ENCODE results near the gene FRMD4A.

Gene FRMD4A

DNA sequence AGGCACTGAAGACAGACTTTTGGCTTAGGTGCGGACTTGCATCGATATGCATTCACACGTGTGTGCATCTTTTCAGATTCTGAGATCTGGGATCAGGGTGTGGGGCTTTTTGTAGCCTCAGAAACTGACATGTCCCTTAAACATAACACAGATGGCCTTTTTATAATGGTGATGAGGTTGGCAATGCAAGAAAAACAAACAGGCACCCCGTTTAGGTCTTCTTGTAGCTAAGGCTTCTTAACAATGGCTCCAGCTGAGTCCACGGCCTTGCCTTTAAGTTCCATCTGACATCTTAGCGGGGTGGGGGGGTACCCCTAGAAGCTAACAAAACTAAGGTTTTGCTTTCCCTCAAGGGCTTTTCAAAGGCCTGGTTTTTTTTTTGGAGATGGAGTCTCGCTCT is 597.7 kb downstream of the FRMD4A start:
- Histone ChIP-seq H3K9me3 (ENCODE audit: control insufficient read depth, low read length) (no peaks in the 10 kb centered on the region), H3K4me3 (ENCODE audit: insufficient read depth, low read depth, low read length, poor library complexity, severe bottlenecking) (no peak overlapping the region), H3K36me3 (ENCODE audit: control insufficient read depth, insufficient read depth, low read length) (no peaks in the 10 kb centered on the region), H3K27ac (ENCODE audit: insufficient read depth, low read length, poor library complexity, severe bottlenecking) (no peak overlapping the region), H3K27me3 (replicated peaks; ENCODE audit: control insufficient read depth, insufficient read depth, low read length, poor library complexity, severe bottlenecking) (no peaks in the 10 kb centered on the region), H3K4me1 (ENCODE audit: control insufficient read depth, insufficient read depth, low read length, poor library complexity, severe bottlenecking) (no peaks in the 10 kb centered on the region)
- DNase-seq: no peak

DNA sequence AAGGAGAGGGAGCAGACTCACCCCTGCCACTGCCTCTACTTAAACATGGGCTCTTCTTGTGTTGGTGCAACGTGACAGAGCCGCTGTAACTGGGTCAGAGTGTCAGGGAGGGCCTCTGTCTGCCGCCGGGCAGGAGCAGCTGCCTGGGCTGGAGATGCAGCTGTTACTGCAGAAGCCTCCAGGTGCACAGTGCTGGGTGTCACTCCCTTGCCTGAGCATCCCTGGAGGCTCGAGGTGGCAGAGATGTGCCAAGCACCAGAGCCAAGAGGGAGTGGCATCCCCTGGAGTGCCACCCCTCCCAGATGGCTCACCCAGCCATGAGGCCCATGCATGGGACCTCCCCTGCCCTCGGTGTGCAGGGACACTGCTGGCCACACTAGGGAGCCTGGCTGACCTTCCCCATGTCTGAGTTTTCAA is 598.3 kb downstream of the FRMD4A start:
- Histone ChIP-seq H3K36me3 (ENCODE audit: control insufficient read depth, insufficient read depth, low read length) (no peaks in the 10 kb centered on the region), H3K4me1 (ENCODE audit: control insufficient read depth, insufficient read depth, low read length, poor library complexity, severe bottlenecking) (no peaks in the 10 kb centered on the region), H3K4me3 (ENCODE audit: insufficient read depth, low read depth, low read length, poor library complexity, severe bottlenecking) (no peak overlapping the region), H3K27ac (ENCODE audit: insufficient read depth, low read length, poor library complexity, severe bottlenecking) (no peak overlapping the region), H3K27me3 (replicated peaks; ENCODE audit: control insufficient read depth, insufficient read depth, low read length, poor library complexity, severe bottlenecking) (no peaks in the 10 kb centered on the region), H3K9me3 (ENCODE audit: control insufficient read depth, low read length) (no peaks in the 10 kb centered on the region)
- DNase-seq: no peak

- Histone ChIP-seq H3K4me1 (ENCODE audit: control insufficient read depth, insufficient read depth, low read length, poor library complexity, severe bottlenecking) (no peaks in the 10 kb centered on the region), H3K9me3 (ENCODE audit: control insufficient read depth, low read length) (no peaks in the 10 kb centered on the region), H3K36me3 (ENCODE audit: control insufficient read depth, insufficient read depth, low read length) (no peaks in the 10 kb centered on the region), H3K4me3 (ENCODE audit: insufficient read depth, low read depth, low read length, poor library complexity, severe bottlenecking) (no peak overlapping the region), H3K27ac (ENCODE audit: insufficient read depth, low read length, poor library complexity, severe bottlenecking) (no peak overlapping the region), H3K27me3 (replicated peaks; ENCODE audit: control insufficient read depth, insufficient read depth, low read length, poor library complexity, severe bottlenecking) (no peaks in the 10 kb centered on the region)
- no peak for DNase-seq
Observed at GRCh38 chr10:13731799-13732198, 598.9 kb downstream of the FRMD4A start.

DNA sequence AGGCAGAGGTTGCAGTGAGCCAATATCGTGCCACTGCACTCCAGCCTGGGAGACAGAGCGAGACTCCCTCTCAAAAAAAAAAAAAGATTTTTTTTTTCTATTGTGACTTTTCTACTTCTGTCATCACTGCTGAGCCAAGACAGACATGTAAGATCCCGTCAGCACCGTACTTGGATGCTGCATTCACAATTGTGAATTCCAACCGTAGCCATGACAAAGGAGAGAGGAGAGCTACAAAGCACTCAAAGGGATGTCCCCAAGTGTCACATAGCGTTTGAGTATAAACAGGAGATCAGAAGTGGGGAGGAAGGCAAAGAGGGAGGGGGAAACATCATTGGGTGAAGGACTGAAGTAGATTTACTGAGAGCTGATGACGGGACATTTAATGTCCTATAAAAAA is 599.8 kb downstream of the FRMD4A start:
- Histone ChIP-seq H3K9me3 (ENCODE audit: control insufficient read depth, low read length) (no peaks in the 10 kb centered on the region), H3K27ac (ENCODE audit: insufficient read depth, low read length, poor library complexity, severe bottlenecking) (no peak overlapping the region), H3K36me3 (ENCODE audit: control insufficient read depth, insufficient read depth, low read length) (no peaks in the 10 kb centered on the region), H3K4me1 (ENCODE audit: control insufficient read depth, insufficient read depth, low read length, poor library complexity, severe bottlenecking) (no peaks in the 10 kb centered on the region), H3K4me3 (ENCODE audit: insufficient read depth, low read depth, low read length, poor library complexity, severe bottlenecking) (no peak overlapping the region), H3K27me3 (replicated peaks; ENCODE audit: control insufficient read depth, insufficient read depth, low read length, poor library complexity, severe bottlenecking) (no peaks in the 10 kb centered on the region)
- no peak for DNase-seq

GRCh38 chr10:13730306-13730652 is 600.4 kb downstream of the FRMD4A start:
- H3K27me3 ChIP-seq (replicated peaks; ENCODE audit: control insufficient read depth, insufficient read depth, low read length, poor library complexity, severe bottlenecking): no peaks in the 10 kb centered on the region
- H3K4me1 ChIP-seq (ENCODE audit: control insufficient read depth, insufficient read depth, low read length, poor library complexity, severe bottlenecking): no peaks in the 10 kb centered on the region
- H3K9me3 ChIP-seq (ENCODE audit: control insufficient read depth, low read length): no peaks in the 10 kb centered on the region
- H3K36me3 ChIP-seq (ENCODE audit: control insufficient read depth, insufficient read depth, low read length): no peaks in the 10 kb centered on the region
- no peak for DNase-seq
- H3K4me3 ChIP-seq (ENCODE audit: insufficient read depth, low read depth, low read length, poor library complexity, severe bottlenecking): no peak overlapping the region
- H3K27ac ChIP-seq (ENCODE audit: insufficient read depth, low read length, poor library complexity, severe bottlenecking): no peak overlapping the region

DNA sequence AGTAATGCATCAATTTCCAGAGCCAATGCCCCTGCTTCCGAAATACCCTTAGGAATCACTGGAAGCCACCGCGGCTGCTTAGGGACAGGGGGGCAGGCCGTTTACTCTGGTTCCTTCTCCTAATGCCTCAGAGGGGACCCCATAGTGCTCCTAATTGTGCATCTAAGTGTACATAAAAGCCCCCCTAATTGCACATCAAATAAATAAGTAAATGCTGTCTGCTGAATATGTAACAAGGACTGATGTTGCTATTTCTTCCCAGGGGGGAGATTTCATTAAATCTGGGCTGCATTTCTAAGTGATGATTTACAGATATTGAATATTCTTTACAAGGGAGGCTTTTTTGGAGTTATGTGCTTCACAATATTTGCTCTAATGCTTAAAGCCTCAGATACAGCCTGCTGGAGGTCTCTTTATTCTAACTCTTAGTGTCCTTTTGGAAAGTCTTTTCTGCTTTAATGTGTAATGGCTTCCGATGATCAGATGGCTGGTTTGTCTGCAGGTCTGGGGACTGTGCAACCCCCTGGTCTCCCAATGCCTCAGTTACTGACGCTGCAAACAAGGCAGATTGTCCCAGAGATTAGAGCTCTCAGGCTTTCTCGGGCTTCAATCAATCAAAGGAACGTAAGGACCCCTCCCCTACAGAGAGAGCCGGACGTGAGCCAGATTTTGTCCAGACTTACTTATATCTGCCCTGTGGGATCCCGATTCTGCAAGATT is 601.0 kb downstream of the FRMD4A start:
- Histone ChIP-seq H3K36me3 (ENCODE audit: control insufficient read depth, insufficient read depth, low read length) (no peaks in the 10 kb centered on the region), H3K4me3 (ENCODE audit: insufficient read depth, low read depth, low read length, poor library complexity, severe bottlenecking) (no peak overlapping the region), H3K9me3 (ENCODE audit: control insufficient read depth, low read length) (no peaks in the 10 kb centered on the region), H3K27ac (ENCODE audit: insufficient read depth, low read length, poor library complexity, severe bottlenecking) (no peak overlapping the region), H3K27me3 (replicated peaks; ENCODE audit: control insufficient read depth, insufficient read depth, low read length, poor library complexity, severe bottlenecking) (no peaks in the 10 kb centered on the region), H3K4me1 (ENCODE audit: control insufficient read depth, insufficient read depth, low read length, poor library complexity, severe bottlenecking) (no peaks in the 10 kb centered on the region)
- no peak for DNase-seq

DNA sequence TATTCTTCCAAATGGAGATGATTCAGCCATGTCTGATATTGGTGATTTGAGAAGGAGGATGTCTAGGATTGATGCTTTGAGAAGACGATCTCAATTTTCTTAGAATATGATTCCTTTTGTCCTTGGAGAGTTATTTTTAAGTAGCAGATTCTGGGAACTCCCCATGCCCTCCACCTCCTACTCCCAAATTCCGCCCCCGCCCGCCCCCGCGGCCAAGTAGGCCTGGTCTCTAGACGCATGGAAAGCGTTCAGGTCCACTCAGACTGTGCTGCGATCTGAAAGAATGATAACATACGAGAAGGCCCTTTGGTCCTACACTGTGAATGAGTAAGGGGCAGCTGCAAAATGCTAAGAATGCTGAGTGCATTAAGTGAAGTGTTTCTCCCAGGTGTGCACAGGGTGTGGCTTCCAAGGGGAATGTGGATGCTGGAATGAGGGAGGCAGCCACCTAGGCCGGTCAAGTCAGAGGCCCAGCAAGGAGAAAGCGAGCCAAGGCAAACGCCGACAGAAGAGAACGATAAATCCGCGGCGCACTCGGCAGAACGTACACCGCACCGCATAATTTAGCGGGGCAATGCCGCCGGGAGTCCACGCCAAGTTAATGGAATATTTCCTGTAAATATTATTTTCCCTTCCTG is 601.7 kb downstream of the FRMD4A start:
- no peaks in the 10 kb centered on the region for H3K4me1 ChIP-seq (ENCODE audit: control insufficient read depth, insufficient read depth, low read length, poor library complexity, severe bottlenecking)
- no peaks in the 10 kb centered on the region for H3K36me3 ChIP-seq (ENCODE audit: control insufficient read depth, insufficient read depth, low read length)
- DNase-seq: no peak
- H3K4me3 ChIP-seq (ENCODE audit: insufficient read depth, low read depth, low read length, poor library complexity, severe bottlenecking): no peak overlapping the region
- H3K27ac ChIP-seq (ENCODE audit: insufficient read depth, low read length, poor library complexity, severe bottlenecking): no peak overlapping the region
- H3K27me3 ChIP-seq (replicated peaks; ENCODE audit: control insufficient read depth, insufficient read depth, low read length, poor library complexity, severe bottlenecking): no peaks in the 10 kb centered on the region
- H3K9me3 ChIP-seq (ENCODE audit: control insufficient read depth, low read length): no peaks in the 10 kb centered on the region

DNA sequence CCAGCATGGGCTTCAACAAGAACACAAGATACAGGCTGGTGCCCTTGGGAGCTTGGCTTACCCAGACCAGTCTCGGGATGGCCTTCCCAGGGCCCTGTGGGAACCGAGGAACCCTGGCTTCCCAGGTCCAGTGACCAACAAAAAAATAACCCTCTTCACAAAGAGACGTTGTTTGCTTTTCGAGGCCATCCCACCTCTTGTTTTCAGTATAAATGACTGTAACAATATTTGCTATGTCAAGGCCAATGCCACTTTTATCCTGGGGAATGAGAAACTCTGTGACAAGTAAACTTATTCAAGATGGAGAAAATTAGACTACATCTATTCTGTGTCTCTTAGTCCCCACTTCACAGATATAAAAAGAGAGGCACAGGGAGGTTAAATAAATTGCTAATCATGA is 605.1 kb downstream of the FRMD4A start:
- no peak for DNase-seq
- H3K27ac ChIP-seq (ENCODE audit: insufficient read depth, low read length, poor library complexity, severe bottlenecking): no peak overlapping the region
- no peaks in the 10 kb centered on the region for H3K4me1 ChIP-seq (ENCODE audit: control insufficient read depth, insufficient read depth, low read length, poor library complexity, severe bottlenecking)
- H3K36me3 ChIP-seq (ENCODE audit: control insufficient read depth, insufficient read depth, low read length): no peaks in the 10 kb centered on the region
- no peaks in the 10 kb centered on the region for H3K9me3 ChIP-seq (ENCODE audit: control insufficient read depth, low read length)
- H3K4me3 ChIP-seq (ENCODE audit: insufficient read depth, low read depth, low read length, poor library complexity, severe bottlenecking): no peak overlapping the region
- H3K27me3 ChIP-seq (replicated peaks; ENCODE audit: control insufficient read depth, insufficient read depth, low read length, poor library complexity, severe bottlenecking): no peaks in the 10 kb centered on the region

DNA sequence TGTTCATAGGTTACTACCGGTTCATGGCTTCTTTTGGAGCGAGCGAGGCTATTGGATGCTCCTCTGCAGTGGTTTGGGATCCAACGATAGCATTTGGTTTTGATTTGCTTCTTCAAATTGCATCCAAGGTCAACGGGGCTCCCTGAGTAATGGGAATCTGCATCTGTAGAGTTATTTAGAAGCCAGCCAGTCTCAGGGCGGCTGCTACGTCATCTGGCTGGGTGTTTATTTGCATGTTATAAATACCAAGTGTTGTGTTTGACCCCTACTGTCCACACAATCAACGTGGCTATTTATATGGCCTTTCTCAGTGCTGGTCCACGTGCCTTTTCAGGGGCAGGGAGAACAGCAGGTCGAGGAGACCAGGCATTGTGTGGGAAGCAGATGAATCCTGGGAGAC is 606.2 kb downstream of the FRMD4A start:
- Histone ChIP-seq H3K36me3 (ENCODE audit: control insufficient read depth, insufficient read depth, low read length) (no peaks in the 10 kb centered on the region), H3K4me1 (ENCODE audit: control insufficient read depth, insufficient read depth, low read length, poor library complexity, severe bottlenecking) (no peaks in the 10 kb centered on the region), H3K9me3 (ENCODE audit: control insufficient read depth, low read length) (no peaks in the 10 kb centered on the region), H3K27me3 (replicated peaks; ENCODE audit: control insufficient read depth, insufficient read depth, low read length, poor library complexity, severe bottlenecking) (no peaks in the 10 kb centered on the region), H3K4me3 (ENCODE audit: insufficient read depth, low read depth, low read length, poor library complexity, severe bottlenecking) (no peak overlapping the region), H3K27ac (ENCODE audit: insufficient read depth, low read length, poor library complexity, severe bottlenecking) (no peak overlapping the region)
- no peak for DNase-seq

GRCh38 chr10:13722747-13723653 is 607.7 kb downstream of the FRMD4A start:
- DNase-seq: no peak
- Histone ChIP-seq H3K9me3 (ENCODE audit: control insufficient read depth, low read length) (no peaks in the 10 kb centered on the region), H3K36me3 (ENCODE audit: control insufficient read depth, insufficient read depth, low read length) (no peaks in the 10 kb centered on the region), H3K27me3 (replicated peaks; ENCODE audit: control insufficient read depth, insufficient read depth, low read length, poor library complexity, severe bottlenecking) (no peaks in the 10 kb centered on the region), H3K4me3 (ENCODE audit: insufficient read depth, low read depth, low read length, poor library complexity, severe bottlenecking) (no peak overlapping the region), H3K4me1 (ENCODE audit: control insufficient read depth, insufficient read depth, low read length, poor library complexity, severe bottlenecking) (peaks cover 6% of the 10 kb centered on the region), H3K27ac (ENCODE audit: insufficient read depth, low read length, poor library complexity, severe bottlenecking) (no peak overlapping the region)

Data from effector memory CD4-positive, alpha-beta T cell (primary cell).